HG03103 (cell line): ENCODE measurements around the gene MYH10.

ENCODE experiments used
- ATAC-seq: cut with Tn5 transposase; IDR thresholded peaks from one replicate; pipeline ENCODE4 v1.9.1; 2021; ENCODE audit warnings: low read depth; ENCODE audit not compliant: unreplicated experiment

Gene MYH10

DNA sequence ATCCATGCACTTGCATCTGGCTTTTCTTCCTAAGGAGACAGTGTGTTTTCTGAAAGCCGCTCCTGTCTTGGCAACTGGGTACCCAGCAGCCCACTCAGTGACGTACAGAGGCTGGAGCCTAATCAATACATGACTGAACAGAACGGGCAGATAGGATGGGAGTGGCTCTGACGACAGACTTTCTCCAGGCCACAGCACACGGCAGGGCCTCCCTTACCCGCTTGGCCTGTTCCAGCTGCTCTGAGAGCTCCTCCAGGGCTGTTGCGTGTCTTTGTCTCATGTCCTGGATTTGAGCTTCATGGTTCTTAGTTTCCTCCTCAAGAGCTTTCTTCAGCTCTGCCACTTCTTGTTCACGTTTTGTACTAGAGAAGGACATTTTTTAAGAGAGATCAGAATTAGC, 129.9 kb downstream of the MYH10 start:
- ATAC-seq = no peak

DNA sequence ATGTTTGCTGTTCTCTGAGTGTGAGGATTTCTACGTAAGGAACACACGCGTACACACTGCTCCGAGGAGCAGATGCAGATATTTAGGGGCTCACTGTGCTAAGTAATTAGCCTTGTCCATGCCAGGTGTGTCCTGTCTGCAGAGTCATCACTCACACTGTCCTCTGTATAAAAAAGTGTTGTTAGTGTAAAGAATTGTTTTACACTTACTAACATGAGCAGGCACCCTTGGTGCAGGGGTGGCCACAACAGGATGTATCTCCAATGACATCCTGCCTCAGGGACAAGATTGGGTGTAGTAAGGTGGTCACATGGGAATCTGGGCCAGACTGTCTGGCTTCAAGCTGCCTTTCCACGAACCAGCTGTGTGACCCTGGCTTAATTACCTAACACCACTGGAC, 130.9 kb downstream of the MYH10 start:
- no peak for ATAC-seq

DNA sequence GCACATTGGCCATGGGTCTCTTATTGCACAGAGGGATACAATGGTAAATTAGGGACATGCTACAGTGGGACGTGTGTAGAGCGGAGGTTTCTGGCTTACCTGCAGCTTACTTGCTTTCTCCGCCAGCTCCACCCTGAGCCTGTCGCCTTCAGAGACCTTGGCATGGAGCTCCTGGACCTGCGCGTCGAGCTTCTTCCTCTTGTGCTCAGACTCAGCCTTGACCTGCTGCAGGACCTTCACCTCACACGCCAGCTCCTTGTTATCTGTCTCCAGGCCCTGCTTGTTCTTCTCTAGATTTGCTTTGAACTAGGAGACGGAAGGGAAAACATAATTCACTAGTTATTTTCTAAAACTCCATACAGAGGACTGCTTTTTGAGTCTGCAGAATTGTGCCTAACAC, 131.4 kb downstream of the MYH10 start:
- no peak for ATAC-seq

DNA sequence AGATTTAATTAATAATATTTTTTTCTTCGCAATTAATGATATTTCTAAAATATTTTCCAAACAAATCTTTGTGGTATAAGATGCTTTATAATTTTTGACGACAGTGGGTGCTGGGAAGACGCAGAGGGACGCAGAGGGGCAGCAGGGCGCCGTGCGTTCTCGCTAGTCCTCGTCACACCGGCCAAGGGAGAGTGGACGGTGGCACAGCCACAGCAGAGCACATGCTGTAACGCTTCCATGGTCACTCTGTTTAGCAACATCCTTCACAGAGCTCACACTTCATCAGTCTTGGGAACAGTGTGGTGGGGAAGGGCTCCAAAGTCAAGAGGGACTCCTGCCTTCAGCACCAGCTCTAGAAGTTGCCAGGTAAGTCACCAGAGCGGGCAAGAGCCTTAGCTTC, 134.4 kb downstream of the MYH10 start:
- no peak for ATAC-seq

DNA sequence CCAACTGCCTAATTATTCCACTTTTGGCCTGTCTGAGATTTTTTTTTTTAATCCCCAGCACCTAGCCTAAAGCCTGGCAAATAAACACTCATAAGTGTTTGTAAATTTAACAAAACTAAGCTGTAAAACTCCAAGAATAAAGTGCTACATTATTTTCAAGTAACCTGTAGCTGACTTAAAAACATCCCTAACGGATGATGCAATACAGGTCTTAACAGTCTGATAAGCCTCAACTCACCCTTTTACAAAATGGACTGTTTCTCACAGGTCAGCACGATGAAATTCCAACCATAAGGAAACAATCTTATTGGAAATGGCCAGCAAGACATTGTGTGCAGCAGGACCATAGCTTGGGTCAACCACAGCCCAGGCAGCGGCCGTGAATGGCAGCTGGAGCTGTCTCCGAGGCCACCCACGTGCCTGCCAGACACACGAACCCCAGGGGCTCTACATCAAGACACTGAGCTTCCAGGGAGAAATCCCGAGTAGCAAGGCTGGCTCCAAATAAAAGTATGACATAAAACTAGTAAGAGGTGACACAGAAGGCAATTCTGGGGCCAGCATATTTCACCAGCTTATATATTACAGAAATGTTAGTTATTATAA, 135.9 kb downstream of the MYH10 start:
- ATAC-seq = no peak

DNA sequence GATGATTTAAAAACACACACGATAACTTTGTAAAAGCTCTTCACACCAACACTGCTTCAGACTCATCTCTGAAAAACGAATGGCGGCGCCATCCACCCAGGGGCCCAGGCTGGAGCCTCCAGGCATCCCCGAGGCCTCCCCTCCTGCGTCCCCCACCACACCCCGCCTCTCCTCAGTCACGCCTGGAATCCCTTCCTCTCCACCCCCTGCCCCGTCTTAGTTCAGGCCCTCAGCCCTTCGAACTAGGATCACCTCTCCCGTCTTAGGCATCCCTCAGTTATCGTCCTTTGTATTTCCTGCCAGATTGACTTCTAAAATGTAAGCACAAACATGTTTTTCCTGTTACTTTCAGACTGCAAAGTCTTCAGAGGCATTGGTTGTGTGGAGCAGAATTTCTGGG, 136.5 kb downstream of the MYH10 start:
- ATAC-seq = no peak

DNA sequence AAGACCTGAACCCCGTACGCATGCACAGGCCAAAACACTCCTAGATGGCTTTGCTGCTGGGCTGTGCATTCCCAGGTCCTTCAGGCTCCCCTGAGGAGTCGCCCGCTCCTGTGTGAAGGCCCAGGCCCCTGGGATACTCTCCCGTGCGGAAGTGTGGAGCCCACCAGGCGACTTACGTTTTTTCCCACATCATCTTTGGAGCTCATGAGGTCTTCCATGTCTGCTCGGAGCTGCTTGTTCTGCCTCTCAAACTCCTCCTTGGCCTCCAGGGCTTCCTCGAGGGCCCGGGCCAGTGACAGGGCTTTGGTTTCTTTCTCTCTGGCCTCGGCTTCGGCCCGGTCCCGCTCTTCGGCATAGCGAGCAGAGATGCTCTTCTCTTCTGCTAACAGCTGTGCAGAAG, 138.4 kb downstream of the MYH10 start:
- no peak for ATAC-seq

DNA sequence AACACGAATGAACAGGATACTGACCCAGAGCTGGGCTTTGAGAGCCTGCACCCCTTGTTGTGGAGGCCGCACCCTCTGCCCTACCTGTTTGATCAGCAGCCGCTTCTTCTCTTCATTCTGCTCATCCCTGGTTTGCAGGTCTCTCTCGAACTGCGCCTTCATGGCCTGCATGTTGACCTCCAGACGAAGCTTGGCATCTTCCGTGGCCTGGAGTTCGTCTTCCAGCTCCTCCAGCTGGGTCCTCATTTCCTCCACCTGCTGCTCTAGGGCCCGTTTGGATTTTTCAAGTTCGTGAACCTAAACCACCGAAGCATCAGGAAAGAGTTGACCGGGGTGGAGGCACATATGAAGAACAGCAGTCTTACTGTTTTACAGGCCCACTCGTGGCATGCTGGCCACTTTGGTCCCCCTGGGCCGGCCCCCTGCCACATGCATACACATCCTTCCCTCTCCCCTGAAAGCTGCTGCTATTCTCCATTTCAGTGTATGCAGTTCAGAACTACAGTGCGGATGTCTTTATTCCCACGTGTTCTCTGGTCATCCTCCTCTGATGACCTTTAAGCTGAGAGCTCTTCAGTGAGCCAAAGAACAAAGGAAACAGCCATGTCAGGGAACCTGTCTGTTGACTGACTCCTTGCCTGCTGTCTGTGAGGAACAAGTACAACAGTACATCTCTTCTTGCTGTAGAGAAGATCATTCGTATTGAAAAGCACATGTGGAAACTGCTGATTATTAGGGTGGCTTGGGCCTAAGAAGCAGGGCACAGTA, 140.1 kb downstream of the MYH10 start:
- no peak for ATAC-seq

DNA sequence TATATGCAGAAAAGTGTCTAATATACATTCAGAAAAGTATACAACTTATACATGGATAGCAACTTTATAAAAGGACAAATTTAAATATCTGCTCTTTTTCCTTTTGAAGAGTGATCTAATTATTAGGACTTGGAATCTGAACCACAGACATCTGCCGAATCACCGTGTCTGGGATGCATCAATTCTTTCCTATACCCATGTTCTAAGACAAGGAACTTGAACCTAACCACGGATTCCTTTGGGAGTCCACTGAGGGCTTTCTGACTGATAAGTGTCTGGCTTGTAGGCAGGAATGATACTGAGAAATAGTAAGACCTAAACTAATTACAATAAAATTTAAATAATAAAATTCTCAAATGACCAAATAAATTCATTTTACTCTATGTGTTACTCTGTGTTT, 140.7 kb downstream of the MYH10 start:
- ATAC-seq = no peak

DNA sequence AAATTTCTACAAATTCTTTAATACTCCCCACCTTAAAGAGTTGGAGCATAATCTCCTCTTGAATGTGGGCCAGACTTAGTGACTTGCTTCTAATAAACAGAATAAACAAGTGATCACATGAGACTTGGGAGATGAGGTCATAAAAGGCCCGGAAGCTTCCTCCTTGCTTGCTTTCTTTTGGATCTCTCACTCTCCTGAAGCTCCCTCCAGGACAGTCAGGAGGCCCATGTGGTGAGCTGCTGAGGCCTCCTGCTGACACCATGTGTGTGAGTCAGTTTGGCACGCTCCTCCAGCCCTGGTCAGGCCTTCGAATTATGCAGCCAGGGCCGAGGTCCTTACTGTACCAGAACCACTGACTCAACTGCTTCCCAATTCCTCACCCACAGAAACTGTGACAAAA, 141.6 kb downstream of the MYH10 start:
- no peak for ATAC-seq

DNA sequence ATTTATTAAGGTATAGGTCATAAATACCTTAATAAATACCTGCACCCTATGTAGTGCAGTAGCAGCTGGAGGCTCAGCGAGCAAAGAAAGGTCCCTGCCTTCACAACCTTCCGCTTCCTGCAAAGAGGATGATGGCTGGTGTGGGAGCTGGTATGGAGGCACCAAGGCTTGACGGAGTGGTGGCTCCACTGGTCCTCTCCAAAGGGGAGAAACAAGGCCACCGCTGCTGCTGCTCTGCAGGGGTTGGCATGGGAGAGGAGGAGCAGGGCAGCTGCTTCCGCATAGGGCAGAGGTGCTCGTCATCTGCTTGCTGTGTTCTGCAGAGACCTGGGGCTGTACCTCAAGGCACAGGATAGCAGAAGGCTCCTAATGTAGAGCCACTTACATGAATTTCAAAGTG, 142.0 kb downstream of the MYH10 start:
- ATAC-seq = no peak

DNA sequence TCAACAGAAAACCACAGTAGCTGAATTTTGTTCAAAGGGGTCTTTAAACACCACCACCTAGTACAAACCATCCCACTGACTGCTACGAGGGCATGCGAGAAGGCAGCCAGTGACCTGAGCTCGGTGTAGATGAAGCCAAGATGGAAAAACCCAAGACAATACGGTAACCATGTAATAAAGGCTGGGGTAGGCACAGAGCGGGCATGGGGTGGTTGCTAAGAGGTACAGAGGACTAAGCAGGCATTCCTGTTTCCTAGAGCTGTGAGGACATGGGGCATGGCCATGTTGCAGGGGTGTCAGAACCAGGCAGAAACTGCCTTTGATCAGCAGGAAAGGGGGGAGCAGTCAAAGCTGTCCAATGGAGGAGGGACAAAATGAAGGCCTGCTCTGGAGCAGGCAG, 142.8 kb downstream of the MYH10 start:
- no peak for ATAC-seq

DNA sequence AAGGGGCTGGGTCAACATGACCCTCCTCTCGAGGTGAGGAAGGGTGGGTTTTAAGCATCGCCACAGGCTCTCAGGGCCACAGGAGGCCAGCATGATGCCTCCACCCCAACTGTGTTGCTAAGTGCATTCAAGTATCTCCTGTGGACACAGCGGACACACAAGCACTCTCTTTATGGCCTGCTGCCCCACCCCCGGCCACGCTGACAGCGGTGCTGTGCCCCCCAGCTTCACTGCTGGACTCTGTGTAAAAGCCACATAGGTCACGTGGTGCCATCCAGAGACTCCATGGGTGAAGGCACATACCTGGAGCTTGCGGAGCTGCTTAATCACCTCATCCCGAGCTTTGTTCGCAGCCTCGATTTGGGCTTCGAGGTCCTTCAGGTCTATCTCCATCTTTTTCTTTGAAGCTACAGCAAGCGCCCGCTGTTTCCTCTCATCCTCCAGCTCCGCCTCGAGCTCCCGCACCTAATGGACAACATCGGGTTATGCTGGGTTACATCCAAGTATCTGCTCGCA, 143.3 kb downstream of the MYH10 start:
- no peak for ATAC-seq

DNA sequence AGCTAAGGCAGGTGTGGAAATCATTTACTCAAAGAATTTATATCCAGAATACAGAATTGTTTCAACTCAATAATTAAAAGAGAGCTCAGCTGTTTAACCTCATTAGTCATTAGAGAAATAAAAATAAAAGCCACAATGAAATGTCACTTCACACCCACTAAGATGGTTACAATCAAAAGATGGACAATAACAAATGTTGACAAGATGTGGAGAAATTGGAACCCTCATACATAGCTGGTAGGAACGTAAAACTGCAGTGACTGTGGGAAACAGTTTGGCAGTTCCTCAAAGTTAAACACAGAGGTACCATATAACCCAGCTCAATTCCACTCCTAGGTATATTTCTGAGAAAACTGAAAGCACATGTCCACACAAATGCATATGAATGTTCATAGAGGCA, 145.0 kb downstream of the MYH10 start:
- ATAC-seq = no peak

DNA sequence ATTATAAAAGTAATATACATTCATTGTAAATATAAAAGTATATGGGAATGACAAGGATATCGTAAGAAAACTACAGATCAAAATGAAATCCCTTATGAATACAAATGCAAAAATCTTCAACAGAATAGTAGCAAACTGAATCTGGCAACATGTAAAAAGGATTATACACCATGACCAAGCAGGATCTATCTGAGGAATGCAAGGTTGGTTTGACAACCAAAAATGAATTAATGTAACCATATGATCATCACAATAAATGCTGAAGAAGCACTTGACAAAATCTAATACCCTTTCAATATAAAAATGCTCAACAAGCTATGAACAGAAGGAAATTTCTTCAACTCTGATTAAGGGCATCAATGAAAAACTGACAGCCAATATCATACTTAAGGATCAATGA, 146.1 kb downstream of the MYH10 start:
- ATAC-seq = no peak

DNA sequence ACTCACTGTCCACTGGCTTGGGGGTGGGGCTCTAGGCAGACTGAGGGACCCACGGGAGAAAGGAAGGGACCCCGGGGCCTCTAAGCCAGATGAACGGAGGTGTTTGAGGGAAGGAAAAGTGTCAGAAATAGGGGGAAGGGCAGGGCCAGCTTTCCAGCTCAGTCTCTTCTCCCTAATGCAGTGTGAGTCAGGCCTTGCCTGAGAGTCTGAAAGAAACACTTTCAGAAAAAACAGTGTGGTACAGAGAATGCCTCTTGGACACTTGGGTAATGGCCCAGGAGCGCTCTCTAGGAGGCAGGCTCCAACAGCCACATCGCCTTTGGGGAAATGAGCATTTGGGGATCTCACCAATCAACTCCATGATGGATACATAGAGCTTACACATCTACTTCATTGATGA, 148.0 kb downstream of the MYH10 start:
- ATAC-seq = no peak

DNA sequence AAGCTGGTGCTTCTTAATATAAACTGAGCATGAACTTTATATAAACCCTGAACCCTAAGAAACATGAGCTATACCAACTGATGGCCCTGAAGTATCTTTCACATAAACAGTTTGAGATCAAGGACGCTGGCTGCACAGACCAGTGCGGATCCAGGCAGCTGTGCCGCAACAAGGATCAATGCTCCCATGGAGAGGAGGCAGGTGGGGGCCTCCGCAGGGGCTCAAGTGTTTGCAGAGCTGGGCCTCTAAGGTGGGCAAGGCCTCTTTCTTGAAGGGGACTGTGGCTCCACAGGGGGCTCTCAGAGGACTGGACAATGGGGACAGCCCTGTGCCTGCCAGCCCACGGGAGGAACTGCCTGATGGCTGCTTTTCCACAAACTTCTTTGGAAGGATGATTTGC, 148.8 kb downstream of the MYH10 start:
- ATAC-seq = no peak

DNA sequence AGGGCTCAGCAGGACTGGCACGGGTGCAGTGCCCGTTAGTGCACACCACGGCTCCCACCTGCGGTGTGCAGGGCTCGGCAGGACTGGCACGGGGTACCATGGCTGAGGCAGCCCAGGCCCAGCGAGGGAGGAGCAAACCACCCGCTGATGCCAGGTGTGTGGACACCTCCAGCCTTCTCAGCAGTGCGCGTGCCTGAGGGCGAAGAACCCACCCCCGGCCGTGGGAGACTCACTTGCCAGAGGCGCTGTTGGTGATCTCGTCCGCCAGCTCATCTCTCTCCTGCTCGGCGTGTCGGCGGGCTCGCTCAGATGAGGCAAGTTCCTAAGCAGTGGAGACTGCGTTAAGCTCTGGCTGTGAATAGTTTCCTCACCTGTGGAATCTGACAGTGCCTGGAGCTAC, 149.4 kb downstream of the MYH10 start:
- ATAC-seq = no peak

DNA sequence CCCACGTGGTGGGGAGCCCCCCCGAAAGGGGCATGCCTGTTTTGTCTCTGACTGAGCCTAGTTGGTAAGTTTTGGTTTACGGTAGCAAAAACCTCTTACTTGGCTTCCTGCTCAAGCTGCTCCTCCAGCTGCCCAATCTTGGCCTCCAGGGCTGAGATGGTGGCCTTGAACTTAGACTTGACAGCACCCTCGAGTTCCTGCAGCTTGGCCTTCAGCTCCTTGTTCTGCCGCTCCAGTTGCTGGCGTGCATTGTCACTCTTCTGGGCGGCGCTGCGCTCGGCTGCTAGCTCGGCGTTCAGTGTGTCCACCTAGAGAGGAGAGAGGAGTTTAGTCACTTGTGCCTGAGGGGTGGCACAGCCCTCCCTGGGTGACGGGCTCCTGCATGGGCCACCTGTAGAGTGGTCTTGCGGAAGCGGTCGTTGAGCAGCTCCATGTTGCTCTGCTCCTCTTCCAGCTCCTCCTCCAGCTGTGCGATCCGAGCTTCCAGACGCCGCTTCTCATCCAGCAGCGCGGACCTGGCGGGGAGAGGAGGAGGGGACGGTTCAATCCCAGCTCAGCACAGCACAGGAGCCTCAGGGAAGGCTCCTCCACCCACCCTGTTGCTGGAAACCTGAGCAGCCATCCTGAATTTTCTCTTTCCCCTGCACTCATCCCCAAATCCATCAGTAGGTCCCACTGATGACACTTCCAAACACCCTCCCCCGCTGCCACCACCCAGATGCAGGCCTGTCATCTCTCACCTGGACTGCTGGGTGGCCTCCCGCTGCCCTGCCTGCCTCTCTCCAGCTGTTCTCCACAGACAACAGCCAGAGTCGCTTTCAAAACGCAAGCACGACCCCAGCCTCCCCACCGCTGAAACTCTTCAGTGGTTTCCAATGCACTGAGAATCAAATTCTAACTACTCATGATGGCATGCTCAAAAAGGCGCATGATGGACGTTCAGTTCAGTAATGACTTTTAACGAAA, 150.2 kb downstream of the MYH10 start:
- no peak for ATAC-seq

DNA sequence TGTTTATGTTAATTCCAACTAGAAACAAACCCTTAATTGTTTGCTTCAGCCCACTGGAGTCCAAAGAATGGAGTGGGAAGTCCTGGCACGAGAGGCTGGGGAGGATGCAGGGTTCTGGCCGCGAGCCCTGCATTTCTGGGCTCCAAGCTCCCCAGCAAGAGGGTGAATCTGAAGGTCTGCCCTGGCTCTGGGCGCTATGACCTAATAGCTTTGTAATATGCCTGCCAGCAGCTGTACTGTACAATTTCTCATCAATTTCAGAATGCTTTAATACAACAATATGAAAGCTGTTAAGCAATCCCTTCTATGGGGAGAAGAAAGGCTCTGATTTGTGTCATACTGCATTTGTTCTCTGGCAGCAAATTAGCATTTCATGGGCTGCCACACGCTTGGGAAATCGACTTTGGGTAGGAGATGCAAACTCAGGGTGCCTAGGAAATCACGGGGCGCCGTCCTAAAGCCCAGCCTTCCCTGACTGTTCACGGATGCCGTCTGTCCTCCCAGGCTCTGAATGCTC, 151.0 kb downstream of the MYH10 start:
- no peak for ATAC-seq
